Fibroblast of the aortic adventitia (primary cell): ENCODE data around the gene GKN1. TPM values are rescaled to one million over a fixed set of nuclear protein-coding genes. Genes with fewer than 3 reads are reported as not detected.
A peak's percentile ranks its signal among the peaks of the same experiment; 100 is the strongest.

Experiments used
- DNase-seq: peaks from one replicate; pipeline ENCODE4 v3.0.0-alpha.2; 2010; ENCODE audit warnings: low read depth
- H3K4me3 ChIP-seq: 2 replicates; pipeline ENCODE4 v1.5.1; 2011; ENCODE audit warnings: low read depth, mild to moderate bottlenecking, control low read depth, low read length, moderate library complexity
- CTCF ChIP-seq: IDR thresholded peaks from 2 replicates; pipeline ENCODE4 v1.5.1; 2011; ENCODE audit warnings: mild to moderate bottlenecking, low read length, control low read depth, inconsistent platforms; ENCODE audit not compliant: insufficient read depth
- total RNA-seq: library from RNA; depleted of rRNA; stranded (reverse); fragments of >200 nt; gene quantifications from 2 replicates; pipeline ENCODE4 v1.2.3, GENCODE V29; 2012; ENCODE audit warnings: low replicate concordance

Gene GKN1
- total RNA-seq, 1 donor = not detected

DNA sequence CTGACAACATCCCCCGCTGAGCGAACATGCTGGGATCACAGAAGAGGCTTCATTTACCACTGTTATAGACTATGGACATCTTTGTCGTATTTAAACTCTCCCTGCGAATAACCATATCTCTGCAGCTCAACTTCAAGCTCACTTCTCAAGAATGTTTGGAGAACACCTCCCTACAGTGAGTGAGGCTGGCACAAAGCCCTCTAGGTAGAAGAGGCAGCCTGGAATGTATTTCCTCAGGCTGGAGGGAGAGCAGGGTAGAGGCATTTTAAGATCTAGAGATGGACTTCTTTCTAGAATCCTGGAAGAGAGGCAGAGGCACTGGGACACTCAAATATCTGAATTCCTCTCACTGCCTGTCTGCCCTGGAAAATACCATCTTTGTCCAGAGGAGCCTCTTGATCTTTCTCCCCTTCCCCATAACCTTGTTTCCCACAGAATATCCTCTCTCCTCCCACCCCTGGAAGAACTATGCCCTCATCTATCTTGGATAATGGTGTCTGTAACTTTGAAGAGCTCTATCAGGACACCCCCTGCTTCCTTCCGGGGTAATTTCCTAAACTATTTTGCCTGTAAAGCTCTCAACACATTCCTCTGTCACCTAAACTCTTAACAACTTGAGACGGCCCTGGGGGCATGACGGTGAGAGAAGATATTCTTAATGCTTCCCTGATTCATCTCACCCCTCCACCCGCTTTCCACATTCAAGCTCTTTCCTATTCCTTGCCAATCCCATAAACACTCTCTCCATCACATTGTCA lies 36.2 kb downstream of the GKN1 start:
- no peak overlapping the region for H3K4me3 ChIP-seq
- DNase-seq = no peak
- no peak for TF ChIP-seq CTCF

GRCh38 chr2:69011611-69012157 lies 37.2 kb downstream of the GKN1 start:
- H3K4me3 ChIP-seq = no peak overlapping the region
- no peak for DNase-seq

GRCh38 chr2:69012310-69013141 lies 38.1 kb downstream of the GKN1 start:
- peak overlapping the region; percentile 93 for H3K4me3 ChIP-seq
- peak; percentile 82 for DNase-seq
- TF ChIP-seq CTCF = peak; percentile 79

More at GRCh38 chr2:69011611-69012157, 37.2 kb downstream of the GKN1 start:
- TF ChIP-seq CTCF = no peak

- peak within 1 kb of the TSS; percentile 93 for H3K4me3 ChIP-seq
- DNase-seq = peak; percentile 84
- TF ChIP-seq CTCF = no peak
These were observed 38.9 kb downstream of the GKN1 start, which contains the start of gene ANTXR1 for GRCh38 chr2:69013142-69013839. Gene ANTXR1 (plus strand): TSS chr2:69013179. CDS start chr2:69013500, 321 bp downstream.

- H3K4me3 ChIP-seq = peak overlapping the region; percentile 93
- peak; percentile 50 for TF ChIP-seq CTCF
- DNase-seq = peak; percentile 74
These were observed 39.7 kb downstream of the GKN1 start for GRCh38 chr2:69013840-69014821.

DNA sequence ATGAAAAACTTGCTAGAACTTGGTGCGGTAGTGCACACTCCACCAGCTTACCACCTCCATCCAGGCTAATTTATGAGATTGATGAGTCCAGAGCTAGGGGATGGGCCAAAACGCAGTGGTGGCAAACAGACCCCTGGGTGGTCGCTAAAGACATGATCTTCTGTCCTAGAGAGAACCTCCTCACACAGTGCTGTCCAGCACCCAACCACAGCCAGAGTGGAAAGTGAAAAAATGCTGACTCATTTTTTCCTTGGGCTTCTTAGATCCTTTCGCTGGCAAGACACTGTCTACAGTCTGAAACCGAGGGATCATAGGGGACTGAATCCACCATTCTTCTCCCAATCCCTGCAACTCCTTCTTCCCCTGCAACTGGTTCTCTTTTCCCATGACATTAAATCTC lies 42.6 kb downstream of the GKN1 start:
- peak overlapping the region; percentile 26 for H3K4me3 ChIP-seq
- TF ChIP-seq CTCF = no peak
- peak; percentile 70 for DNase-seq
